Measurements from ENCODE around the gene POGZ.

The POGZ gene

GRCh38 chr1:151428068-151428467, 31.2 kb downstream of the POGZ start:
- no peak overlapping the region for H3K4me3 ChIP-seq (ENCODE audit: low read depth in 1 of 2, low read length in 2 of 2)
- no peaks in the 10 kb centered on the region for H3K9me3 ChIP-seq (ENCODE audit: control insufficient read depth in 1 of 2, low read length in 2 of 2)
- peaks cover 49 to 71% of the 10 kb centered on the region in 2 donors for H3K36me3 ChIP-seq (ENCODE audit: control insufficient read depth in 1 of 2, insufficient read depth in 2 of 2, low read length in 2 of 2)
- H3K27ac ChIP-seq (ENCODE audit: low read depth, low read length) = no peak overlapping the region
- H3K27me3 ChIP-seq (ENCODE audit: control insufficient read depth in 1 of 2, insufficient read depth in 2 of 2, low read length in 2 of 2) = no peaks in the 10 kb centered on the region
- H3K9ac ChIP-seq (ENCODE audit: low read depth in 1 of 2, low read length in 2 of 2) = no peak overlapping the region
- H3K4me1 ChIP-seq (ENCODE audit: control insufficient read depth in 1 of 2, insufficient read depth in 2 of 2, low read length in 2 of 2) = no peaks in the 10 kb centered on the region

GRCh38 chr1:151425103-151425502, 34.2 kb downstream of the POGZ start:
- Histone ChIP-seq H3K9ac (ENCODE audit: low read depth in 1 of 2, low read length in 2 of 2) (no peak overlapping the region), H3K36me3 (ENCODE audit: control insufficient read depth in 1 of 2, insufficient read depth in 2 of 2, low read length in 2 of 2) (peaks cover 45 to 85% of the 10 kb centered on the region in 2 donors), H3K27ac (ENCODE audit: low read depth, low read length) (no peak overlapping the region), H3K4me1 (ENCODE audit: control insufficient read depth in 1 of 2, insufficient read depth in 2 of 2, low read length in 2 of 2) (no peaks in the 10 kb centered on the region), H3K4me3 (ENCODE audit: low read depth in 1 of 2, low read length in 2 of 2) (no peak overlapping the region), H3K27me3 (ENCODE audit: control insufficient read depth in 1 of 2, insufficient read depth in 2 of 2, low read length in 2 of 2) (no peaks in the 10 kb centered on the region), H3K9me3 (ENCODE audit: control insufficient read depth in 1 of 2, low read length in 2 of 2) (no peaks in the 10 kb centered on the region)

GRCh38 chr1:151419819-151420218, 39.5 kb downstream of the POGZ start:
- no peak overlapping the region for H3K27ac ChIP-seq (ENCODE audit: low read depth, low read length)
- H3K9ac ChIP-seq (ENCODE audit: low read depth in 1 of 2, low read length in 2 of 2) = no peak overlapping the region
- no peaks in the 10 kb centered on the region for H3K27me3 ChIP-seq (ENCODE audit: control insufficient read depth in 1 of 2, insufficient read depth in 2 of 2, low read length in 2 of 2)
- no peaks in the 10 kb centered on the region for H3K9me3 ChIP-seq (ENCODE audit: control insufficient read depth in 1 of 2, low read length in 2 of 2)
- H3K4me3 ChIP-seq (ENCODE audit: low read depth in 1 of 2, low read length in 2 of 2) = no peak overlapping the region
- H3K36me3 ChIP-seq (ENCODE audit: control insufficient read depth in 1 of 2, insufficient read depth in 2 of 2, low read length in 2 of 2) = peaks cover 26 to 65% of the 10 kb centered on the region in 2 donors
- H3K4me1 ChIP-seq (ENCODE audit: control insufficient read depth in 1 of 2, insufficient read depth in 2 of 2, low read length in 2 of 2) = no peaks in the 10 kb centered on the region

GRCh38 chr1:151418081-151418480, 41.2 kb downstream of the POGZ start:
- no peak overlapping the region for H3K27ac ChIP-seq (ENCODE audit: low read depth, low read length)
- H3K27me3 ChIP-seq (ENCODE audit: control insufficient read depth in 1 of 2, insufficient read depth in 2 of 2, low read length in 2 of 2) = no peaks in the 10 kb centered on the region
- no peak overlapping the region for H3K9ac ChIP-seq (ENCODE audit: low read depth in 1 of 2, low read length in 2 of 2)
- no peak overlapping the region for H3K4me3 ChIP-seq (ENCODE audit: low read depth in 1 of 2, low read length in 2 of 2)
- H3K9me3 ChIP-seq (ENCODE audit: control insufficient read depth in 1 of 2, low read length in 2 of 2) = no peaks in the 10 kb centered on the region
- no peaks in the 10 kb centered on the region for H3K4me1 ChIP-seq (ENCODE audit: control insufficient read depth in 1 of 2, insufficient read depth in 2 of 2, low read length in 2 of 2)
- H3K36me3 ChIP-seq (ENCODE audit: control insufficient read depth in 1 of 2, insufficient read depth in 2 of 2, low read length in 2 of 2) = peaks cover 13 to 53% of the 10 kb centered on the region in 2 donors

- H3K27me3 ChIP-seq (ENCODE audit: control insufficient read depth in 1 of 2, insufficient read depth in 2 of 2, low read length in 2 of 2) = no peaks in the 10 kb centered on the region
- no peaks in the 10 kb centered on the region for H3K9me3 ChIP-seq (ENCODE audit: control insufficient read depth in 1 of 2, low read length in 2 of 2)
- no peak overlapping the region for H3K9ac ChIP-seq (ENCODE audit: low read depth in 1 of 2, low read length in 2 of 2)
- no peak overlapping the region for H3K4me3 ChIP-seq (ENCODE audit: low read depth in 1 of 2, low read length in 2 of 2)
- H3K36me3 ChIP-seq (ENCODE audit: control insufficient read depth in 1 of 2, insufficient read depth in 2 of 2, low read length in 2 of 2) = peaks cover 24 to 57% of the 10 kb centered on the region in 2 donors
- H3K4me1 ChIP-seq (ENCODE audit: control insufficient read depth in 1 of 2, insufficient read depth in 2 of 2, low read length in 2 of 2) = no peaks in the 10 kb centered on the region
- H3K27ac ChIP-seq (ENCODE audit: low read depth, low read length) = no peak overlapping the region
These were observed 43.1 kb downstream of the POGZ start for GRCh38 chr1:151416231-151416630.

GRCh38 chr1:151411884-151412283, 47.4 kb downstream of the POGZ start:
- Histone ChIP-seq H3K27ac (ENCODE audit: low read depth, low read length) (no peak overlapping the region), H3K27me3 (ENCODE audit: control insufficient read depth in 1 of 2, insufficient read depth in 2 of 2, low read length in 2 of 2) (no peaks in the 10 kb centered on the region), H3K9me3 (ENCODE audit: control insufficient read depth in 1 of 2, low read length in 2 of 2) (no peaks in the 10 kb centered on the region), H3K36me3 (ENCODE audit: control insufficient read depth in 1 of 2, insufficient read depth in 2 of 2, low read length in 2 of 2) (peaks cover 56 to 77% of the 10 kb centered on the region in 2 donors), H3K9ac (ENCODE audit: low read depth in 1 of 2, low read length in 2 of 2) (no peak overlapping the region), H3K4me3 (ENCODE audit: low read depth in 1 of 2, low read length in 2 of 2) (no peak overlapping the region), H3K4me1 (ENCODE audit: control insufficient read depth in 1 of 2, insufficient read depth in 2 of 2, low read length in 2 of 2) (no peaks in the 10 kb centered on the region)

- Histone ChIP-seq H3K36me3 (ENCODE audit: control insufficient read depth in 1 of 2, insufficient read depth in 2 of 2, low read length in 2 of 2) (peaks cover 64 to 90% of the 10 kb centered on the region in 2 donors), H3K4me3 (ENCODE audit: low read depth in 1 of 2, low read length in 2 of 2) (no peak overlapping the region), H3K9me3 (ENCODE audit: control insufficient read depth in 1 of 2, low read length in 2 of 2) (no peaks in the 10 kb centered on the region), H3K27me3 (ENCODE audit: control insufficient read depth in 1 of 2, insufficient read depth in 2 of 2, low read length in 2 of 2) (no peaks in the 10 kb centered on the region), H3K9ac (ENCODE audit: low read depth in 1 of 2, low read length in 2 of 2) (no peak overlapping the region), H3K4me1 (ENCODE audit: control insufficient read depth in 1 of 2, insufficient read depth in 2 of 2, low read length in 2 of 2) (no peaks in the 10 kb centered on the region), H3K27ac (ENCODE audit: low read depth, low read length) (no peak overlapping the region)
These were observed 50.4 kb downstream of the POGZ start for GRCh38 chr1:151408891-151409290.

- Histone ChIP-seq H3K36me3 (ENCODE audit: control insufficient read depth in 1 of 2, insufficient read depth in 2 of 2, low read length in 2 of 2) (peaks cover 65 to 88% of the 10 kb centered on the region in 2 donors), H3K27ac (ENCODE audit: low read depth, low read length) (no peak overlapping the region), H3K4me3 (ENCODE audit: low read depth in 1 of 2, low read length in 2 of 2) (no peak overlapping the region), H3K9ac (ENCODE audit: low read depth in 1 of 2, low read length in 2 of 2) (no peak overlapping the region), H3K27me3 (ENCODE audit: control insufficient read depth in 1 of 2, insufficient read depth in 2 of 2, low read length in 2 of 2) (no peaks in the 10 kb centered on the region), H3K9me3 (ENCODE audit: control insufficient read depth in 1 of 2, low read length in 2 of 2) (no peaks in the 10 kb centered on the region), H3K4me1 (ENCODE audit: control insufficient read depth in 1 of 2, insufficient read depth in 2 of 2, low read length in 2 of 2) (no peaks in the 10 kb centered on the region)
These were observed 52.0 kb downstream of the POGZ start for GRCh38 chr1:151407304-151407703.

GRCh38 chr1:151406176-151406575, 53.1 kb downstream of the POGZ start:
- Histone ChIP-seq H3K4me1 (ENCODE audit: control insufficient read depth in 1 of 2, insufficient read depth in 2 of 2, low read length in 2 of 2) (no peaks in the 10 kb centered on the region), H3K9me3 (ENCODE audit: control insufficient read depth in 1 of 2, low read length in 2 of 2) (no peaks in the 10 kb centered on the region), H3K9ac (ENCODE audit: low read depth in 1 of 2, low read length in 2 of 2) (no peak overlapping the region), H3K27ac (ENCODE audit: low read depth, low read length) (no peak overlapping the region), H3K4me3 (ENCODE audit: low read depth in 1 of 2, low read length in 2 of 2) (no peak overlapping the region), H3K27me3 (ENCODE audit: control insufficient read depth in 1 of 2, insufficient read depth in 2 of 2, low read length in 2 of 2) (no peaks in the 10 kb centered on the region), H3K36me3 (ENCODE audit: control insufficient read depth in 1 of 2, insufficient read depth in 2 of 2, low read length in 2 of 2) (peaks cover 65 to 88% of the 10 kb centered on the region in 2 donors)

- H3K9ac ChIP-seq (ENCODE audit: low read depth in 1 of 2, low read length in 2 of 2) = no peak overlapping the region
- H3K27ac ChIP-seq (ENCODE audit: low read depth, low read length) = no peak overlapping the region
- H3K4me3 ChIP-seq (ENCODE audit: low read depth in 1 of 2, low read length in 2 of 2) = no peak overlapping the region
- no peaks in the 10 kb centered on the region for H3K27me3 ChIP-seq (ENCODE audit: control insufficient read depth in 1 of 2, insufficient read depth in 2 of 2, low read length in 2 of 2)
- no peaks in the 10 kb centered on the region for H3K9me3 ChIP-seq (ENCODE audit: control insufficient read depth in 1 of 2, low read length in 2 of 2)
- H3K4me1 ChIP-seq (ENCODE audit: control insufficient read depth in 1 of 2, insufficient read depth in 2 of 2, low read length in 2 of 2) = peaks cover 7 to 8% of the 10 kb centered on the region in 2 donors
- peaks cover 60 to 88% of the 10 kb centered on the region in 2 donors for H3K36me3 ChIP-seq (ENCODE audit: control insufficient read depth in 1 of 2, insufficient read depth in 2 of 2, low read length in 2 of 2)
These were observed 53.9 kb downstream of the POGZ start for GRCh38 chr1:151405187-151405951.

All from duodenal mucosa (tissue), 2 donors.